Measurements from ENCODE around the gene PRPF31. TPM values are rescaled to one million over a fixed set of nuclear protein-coding genes. Genes with fewer than 3 reads are reported as not detected.
"Not testable (repeated sequence)": the region's sequence is repeated elsewhere in the genome, so short reads cannot be mapped to it uniquely, and the experiment has no call there.

The PRPF31 gene
- total and polyA plus RNA-seq, 2 donors = 22.5 to 67.7 TPM

DNA sequence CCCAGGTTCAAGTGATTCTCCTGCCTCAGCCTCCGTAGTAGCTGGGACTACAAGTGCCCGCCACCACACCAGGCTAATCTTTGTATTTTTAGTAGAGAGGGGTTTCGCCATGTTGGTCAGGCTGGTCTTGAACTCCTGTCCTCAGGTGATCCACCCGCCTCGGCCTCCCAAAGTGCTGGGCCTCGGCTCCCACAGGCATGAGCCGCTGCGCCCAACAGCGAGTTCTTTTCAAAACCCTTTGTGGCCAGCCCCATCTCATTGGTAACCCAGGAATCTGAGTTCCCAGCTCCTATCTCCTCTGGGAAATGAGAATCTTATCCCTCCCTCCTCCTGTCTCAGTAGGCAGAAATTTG is 15.7 kb upstream of the PRPF31 start:
- H3K36me3 ChIP-seq (ENCODE audit: insufficient read depth); DNase-seq (ENCODE audit: extremely low spot score); H3K27ac ChIP-seq (ENCODE audit: low read depth); H3K4me3 ChIP-seq (ENCODE audit: low read depth, low read length); H3K4me1 ChIP-seq (ENCODE audit: insufficient read depth): not testable (repeated sequence)
- WGBS = 73% methylated on average over 9 of the region's 9 CpGs

DNA sequence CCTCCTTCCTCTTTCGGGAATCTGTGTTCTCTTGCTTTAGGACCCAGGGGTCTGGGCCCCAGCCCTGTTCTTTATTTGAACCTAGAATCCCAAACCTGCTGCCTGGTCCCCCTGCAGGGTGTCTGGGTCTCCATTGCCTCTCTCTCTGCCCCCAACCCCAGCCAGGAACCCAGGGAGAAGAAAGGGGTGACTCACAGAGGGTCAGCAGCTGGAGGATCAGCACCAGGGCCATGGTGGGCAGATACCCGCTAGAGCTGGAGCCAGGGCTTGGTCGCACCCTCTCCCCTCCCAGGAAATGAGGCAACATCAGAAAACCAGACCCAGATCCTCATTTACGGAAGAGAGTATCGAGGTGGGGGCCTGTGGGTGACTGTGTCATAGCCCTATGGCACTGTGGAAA is 15.0 kb upstream of the PRPF31 start, which contains the start of gene OSCAR:
TSS of gene OSCAR (minus strand) at position 243 of the 400 bp plus-strand sequence. CDS start at position 232, 11 bp downstream.
- no peaks in the 10 kb centered on the region for H3K36me3 ChIP-seq (ENCODE audit: insufficient read depth)
- DNase-seq (ENCODE audit: extremely low spot score) = no peak
- no peak within 1 kb of the TSS for H3K4me3 ChIP-seq (ENCODE audit: low read depth, low read length)
- WGBS = 44% methylated on average over 5 of the region's 5 CpGs
- no peak within 1 kb of the TSS for H3K27ac ChIP-seq (ENCODE audit: low read depth)
- no peaks in the 10 kb centered on the region for H3K4me1 ChIP-seq (ENCODE audit: insufficient read depth)

DNA sequence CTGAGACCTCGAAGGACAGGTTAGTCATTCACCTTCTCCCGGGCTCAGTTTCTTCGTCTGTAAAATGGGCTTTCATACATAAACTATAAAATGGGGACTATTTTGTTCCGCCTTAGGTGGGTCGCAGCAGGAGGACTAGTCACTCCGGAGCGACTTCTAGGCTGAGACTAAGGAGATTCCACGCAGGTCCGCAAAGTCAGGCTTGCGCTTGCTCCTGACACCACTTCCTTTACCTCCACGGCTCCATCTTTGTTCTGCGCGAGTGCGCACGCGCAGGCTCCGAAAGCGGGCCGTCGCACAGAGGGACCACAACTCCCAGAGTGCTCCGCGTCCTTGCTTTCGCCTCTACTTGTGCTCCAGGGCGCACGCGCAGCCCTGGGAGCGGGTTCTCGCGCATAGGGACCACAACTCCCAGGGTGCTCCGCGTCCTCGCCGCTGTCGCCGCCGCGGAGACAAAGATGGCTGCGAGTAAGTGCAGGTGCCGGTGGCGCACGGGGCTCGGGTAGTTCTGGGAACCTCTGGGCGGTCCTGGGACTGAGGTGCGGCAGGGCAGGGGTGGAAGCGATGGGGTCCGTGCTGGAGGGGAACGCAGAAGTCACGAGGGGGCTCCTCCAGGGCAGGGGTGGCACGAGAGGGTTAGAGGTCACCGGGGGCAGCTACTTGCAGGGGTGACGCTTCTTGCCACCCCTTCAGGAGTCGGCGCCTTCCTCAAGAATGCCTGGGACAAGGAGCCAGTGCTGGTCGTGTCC is 13.0 kb upstream of the PRPF31 start, which contains the start of gene NDUFA3:
TSS of gene NDUFA3 (plus strand) at position 435 of the 749 bp plus-strand sequence. CDS start at position 459, 24 bp downstream.
- no peaks in the 10 kb centered on the region for H3K4me1 ChIP-seq (ENCODE audit: insufficient read depth)
- peak within 1 kb of the TSS; percentile 0 for H3K27ac ChIP-seq (ENCODE audit: low read depth)
- peak; percentile 92 for DNase-seq (ENCODE audit: extremely low spot score)
- 2% methylated on average over 54 of the region's 54 CpGs for WGBS
- H3K4me3 ChIP-seq (ENCODE audit: low read depth, low read length) = peak within 1 kb of the TSS; percentile 87
- H3K36me3 ChIP-seq (ENCODE audit: insufficient read depth) = no peaks in the 10 kb centered on the region

DNA sequence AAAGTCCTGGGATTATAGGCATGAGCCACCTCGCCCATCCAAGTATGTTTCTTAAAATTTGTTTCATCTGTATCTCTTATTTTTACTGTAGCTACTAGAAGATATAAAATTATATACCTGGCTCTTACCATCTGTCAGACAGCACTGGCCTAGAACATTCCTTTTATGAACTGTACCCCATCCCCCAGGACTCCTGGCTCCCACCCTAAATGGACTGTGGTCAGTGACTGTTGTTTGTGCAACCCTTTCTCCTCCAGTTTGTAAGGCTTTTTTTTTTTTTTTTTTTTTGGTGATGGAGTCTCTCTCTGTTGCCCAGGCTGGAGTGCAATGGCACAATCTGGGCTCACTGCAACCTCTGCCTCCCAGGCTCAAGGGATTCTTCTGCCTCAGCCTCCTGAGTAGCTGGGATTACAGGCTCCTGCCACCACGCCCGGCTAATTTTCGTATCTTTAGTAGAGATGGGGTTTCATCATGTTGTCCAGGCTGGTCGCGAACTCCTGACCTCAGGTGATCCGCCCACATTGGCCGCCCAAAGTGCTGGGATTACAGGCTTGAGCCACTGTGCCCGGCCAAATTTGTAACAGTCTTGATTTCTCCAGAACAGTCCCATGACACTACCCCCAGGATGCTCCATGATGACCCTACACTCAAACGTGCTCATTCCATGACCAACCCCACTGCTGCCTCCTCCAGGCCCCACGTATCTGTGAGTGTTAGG is 10.4 kb upstream of the PRPF31 start:
- Histone ChIP-seq H3K4me1 (ENCODE audit: insufficient read depth) (no peaks in the 10 kb centered on the region), H3K4me3 (ENCODE audit: low read depth, low read length) (no peak overlapping the region), H3K27ac (ENCODE audit: low read depth) (no peak overlapping the region), H3K36me3 (ENCODE audit: insufficient read depth) (no peaks in the 10 kb centered on the region)
- WGBS = 89% methylated on average over 11 of the region's 11 CpGs
- no peak for DNase-seq (ENCODE audit: extremely low spot score)

DNA sequence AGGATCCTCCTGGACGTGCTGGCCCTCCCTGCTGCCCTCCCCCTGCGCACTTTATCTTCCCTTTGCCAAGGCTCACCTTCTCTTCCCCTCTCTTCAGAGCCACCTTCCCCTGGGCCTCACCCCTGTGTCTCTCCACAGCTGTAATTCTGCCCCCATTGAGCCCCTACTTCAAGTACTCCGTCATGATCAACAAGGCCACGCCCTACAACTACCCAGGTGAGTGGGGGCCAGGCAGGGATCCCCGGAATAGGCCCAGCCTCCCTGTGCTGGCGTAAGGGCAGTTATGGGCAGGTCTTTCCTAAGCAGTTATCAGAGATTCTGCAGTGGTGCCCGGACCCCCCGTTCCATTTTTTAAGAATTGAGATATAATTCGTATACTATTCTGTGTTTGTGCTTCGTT is 9.8 kb upstream of the PRPF31 start:
- DNase-seq (ENCODE audit: extremely low spot score) = no peak
- no peak overlapping the region for H3K27ac ChIP-seq (ENCODE audit: low read depth)

DNA sequence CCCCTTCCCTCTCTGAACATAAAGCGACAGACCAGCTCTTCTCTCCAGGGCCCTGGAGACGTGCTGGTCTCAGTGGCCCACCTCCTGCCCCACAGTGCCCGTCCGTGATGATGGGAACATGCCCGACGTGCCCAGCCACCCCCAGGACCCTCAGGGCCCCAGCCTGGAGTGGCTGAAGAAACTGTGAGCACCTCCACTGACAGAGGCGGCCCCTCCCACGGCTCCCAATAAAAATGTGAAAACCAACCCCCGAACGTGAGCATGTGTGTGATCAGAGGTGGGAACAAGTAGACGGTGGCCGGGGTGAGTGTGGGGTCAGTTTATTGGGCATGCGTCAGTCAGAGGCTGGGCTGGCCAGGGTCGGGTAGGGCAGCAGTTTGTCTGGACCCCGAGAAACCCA is 8.8 kb upstream of the PRPF31 start:
- no peaks in the 10 kb centered on the region for H3K4me1 ChIP-seq (ENCODE audit: insufficient read depth)
- DNase-seq (ENCODE audit: extremely low spot score) = no peak
- WGBS = 72% methylated on average over 15 of the region's 15 CpGs
- H3K27ac ChIP-seq (ENCODE audit: low read depth) = no peak overlapping the region
- peaks cover 2% of the 10 kb centered on the region for H3K36me3 ChIP-seq (ENCODE audit: insufficient read depth)
- H3K4me3 ChIP-seq (ENCODE audit: low read depth, low read length) = no peak overlapping the region

More for the DNA sequence above, 9.8 kb upstream of the PRPF31 start:
- H3K36me3 ChIP-seq (ENCODE audit: insufficient read depth) = peaks cover 2% of the 10 kb centered on the region
- H3K4me1 ChIP-seq (ENCODE audit: insufficient read depth) = no peaks in the 10 kb centered on the region
- H3K4me3 ChIP-seq (ENCODE audit: low read depth, low read length) = no peak overlapping the region
- WGBS = 86% methylated on average over 10 of the region's 10 CpGs

DNA sequence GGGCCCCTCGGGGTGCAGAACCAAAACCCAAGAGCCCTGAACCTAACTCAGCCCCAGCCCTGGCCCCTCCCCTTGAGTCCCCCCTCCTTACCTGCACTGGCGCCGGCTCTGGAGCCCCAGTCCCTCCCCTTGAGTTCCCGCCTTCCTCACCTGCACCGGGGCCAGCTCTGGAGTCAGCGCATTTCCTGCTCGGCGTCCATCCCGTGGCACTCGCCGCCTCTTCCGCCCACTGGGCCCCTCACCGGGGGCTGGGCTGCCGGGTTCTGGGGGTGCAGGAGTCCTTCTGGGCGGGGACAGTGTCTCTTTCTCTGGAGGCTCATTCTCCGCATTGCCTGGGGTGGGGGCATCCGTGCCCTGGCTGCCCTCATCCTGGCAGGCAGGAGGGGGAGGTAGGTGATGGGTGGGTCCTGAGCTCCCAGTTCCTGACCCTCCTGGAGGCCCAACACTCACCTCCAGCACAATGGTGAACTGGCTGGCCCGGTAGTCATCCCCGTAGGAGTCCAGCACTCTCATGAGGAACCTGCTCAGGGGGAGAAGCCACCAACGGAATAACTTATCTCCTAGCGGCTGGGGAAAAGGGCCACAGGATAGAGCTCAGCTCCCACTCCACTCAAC is 7.6 kb upstream of the PRPF31 start:
- peaks cover 2% of the 10 kb centered on the region for H3K36me3 ChIP-seq (ENCODE audit: insufficient read depth)
- WGBS = 79% methylated on average over 21 of the region's 21 CpGs
- H3K4me3 ChIP-seq (ENCODE audit: low read depth, low read length) = no peak overlapping the region
- DNase-seq (ENCODE audit: extremely low spot score) = no peak
- H3K27ac ChIP-seq (ENCODE audit: low read depth) = no peak overlapping the region
- H3K4me1 ChIP-seq (ENCODE audit: insufficient read depth) = no peaks in the 10 kb centered on the region

DNA sequence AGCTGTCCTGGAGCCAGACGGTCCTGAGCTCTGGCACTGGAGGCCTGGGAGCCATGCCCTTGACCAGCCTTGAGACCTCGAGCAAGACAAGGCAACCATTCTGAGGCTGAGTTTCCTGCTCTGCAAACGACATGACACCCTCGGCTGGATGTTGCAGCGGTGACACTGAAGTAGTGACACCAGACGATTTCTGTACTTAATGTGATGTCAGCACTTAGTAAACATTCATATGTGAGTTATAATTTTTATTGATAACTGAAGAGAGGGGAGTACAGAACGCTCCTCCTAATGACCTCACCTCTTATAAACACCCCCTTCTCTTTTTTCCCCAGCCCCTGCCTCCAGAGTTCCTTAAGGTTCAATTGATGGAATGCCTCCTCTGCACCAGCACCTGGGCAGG is 7.1 kb upstream of the PRPF31 start:
- 75% methylated on average over 7 of the region's 7 CpGs for WGBS
- H3K4me1 ChIP-seq (ENCODE audit: insufficient read depth) = no peaks in the 10 kb centered on the region

DNA sequence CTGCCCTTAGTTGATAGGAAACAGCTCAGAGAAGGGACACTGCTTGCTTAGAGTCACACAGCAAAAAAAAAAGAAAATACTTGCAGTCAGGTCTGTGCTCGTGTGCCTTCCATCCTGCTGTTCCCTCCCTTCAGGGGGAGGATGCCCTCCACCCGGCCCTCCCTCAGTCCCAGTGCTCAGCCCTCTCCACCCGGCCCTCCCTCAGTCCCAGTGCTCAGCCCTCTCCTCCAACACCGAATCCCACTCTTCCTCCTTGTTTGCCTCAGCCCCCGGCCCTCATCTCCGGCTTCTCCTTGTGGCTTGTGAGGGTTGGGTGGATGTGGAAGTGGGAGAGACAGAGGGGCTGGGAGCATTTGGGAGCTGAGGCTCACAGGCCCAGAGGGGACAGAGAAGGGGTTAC is 5.9 kb upstream of the PRPF31 start:
- Histone ChIP-seq H3K36me3 (ENCODE audit: insufficient read depth) (peaks cover 2% of the 10 kb centered on the region), H3K4me3 (ENCODE audit: low read depth, low read length) (no peak overlapping the region), H3K27ac (ENCODE audit: low read depth) (no peak overlapping the region), H3K4me1 (ENCODE audit: insufficient read depth) (no peaks in the 10 kb centered on the region)
- no peak for DNase-seq (ENCODE audit: extremely low spot score)
- 74% methylated on average over 6 of the region's 6 CpGs for WGBS

More for the DNA sequence above, 7.1 kb upstream of the PRPF31 start:
- Histone ChIP-seq H3K4me3 (ENCODE audit: low read depth, low read length) (no peak overlapping the region), H3K27ac (ENCODE audit: low read depth) (no peak overlapping the region), H3K36me3 (ENCODE audit: insufficient read depth) (peaks cover 2% of the 10 kb centered on the region)
- no peak for DNase-seq (ENCODE audit: extremely low spot score)

DNA sequence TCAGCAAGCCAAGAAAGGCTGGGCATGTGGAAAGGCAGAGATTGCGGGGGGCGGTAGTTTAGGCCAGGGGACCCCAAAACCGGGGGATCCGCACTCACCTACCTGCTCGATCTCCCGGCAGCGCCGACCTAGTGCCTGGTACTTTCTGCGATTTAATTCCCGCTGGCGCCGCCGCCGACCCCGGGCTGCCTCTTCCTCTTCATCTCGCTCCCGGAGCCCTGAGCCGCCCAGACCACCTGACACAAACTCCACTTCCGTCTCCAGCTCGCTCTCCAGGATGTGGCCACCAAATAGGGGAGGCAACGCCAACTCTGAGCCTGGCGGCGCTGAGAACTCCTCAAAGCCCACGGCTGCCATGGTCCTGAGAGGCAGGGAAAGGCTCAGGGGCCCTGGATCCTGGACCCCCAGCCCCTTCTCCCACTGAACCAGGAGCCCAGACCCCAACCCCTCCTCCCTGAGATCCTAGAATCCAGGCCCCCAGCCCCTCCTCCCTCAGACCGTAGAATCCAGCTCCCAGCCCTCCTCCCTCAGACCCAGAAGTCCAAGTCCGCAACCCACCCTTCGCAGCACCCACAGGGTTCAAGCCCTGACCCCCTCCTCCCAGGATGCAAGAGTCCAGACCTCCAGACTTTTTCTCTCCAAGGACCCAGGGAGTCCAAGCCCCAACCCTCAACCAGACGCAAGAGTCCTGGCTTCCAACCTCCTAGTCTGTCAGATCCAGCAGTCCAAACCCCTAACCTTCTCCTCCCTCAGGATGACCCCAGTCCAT is 1.0 kb upstream of the PRPF31 start:
- Histone ChIP-seq H3K4me1 (ENCODE audit: insufficient read depth) (no peaks in the 10 kb centered on the region), H3K27ac (ENCODE audit: low read depth) (no peak overlapping the region), H3K4me3 (ENCODE audit: low read depth, low read length) (peak overlapping the region; percentile 39), H3K36me3 (ENCODE audit: insufficient read depth) (peaks cover 5% of the 10 kb centered on the region)
- 21% methylated on average over 28 of the region's 28 CpGs for WGBS
- no peak for DNase-seq (ENCODE audit: extremely low spot score)

DNA sequence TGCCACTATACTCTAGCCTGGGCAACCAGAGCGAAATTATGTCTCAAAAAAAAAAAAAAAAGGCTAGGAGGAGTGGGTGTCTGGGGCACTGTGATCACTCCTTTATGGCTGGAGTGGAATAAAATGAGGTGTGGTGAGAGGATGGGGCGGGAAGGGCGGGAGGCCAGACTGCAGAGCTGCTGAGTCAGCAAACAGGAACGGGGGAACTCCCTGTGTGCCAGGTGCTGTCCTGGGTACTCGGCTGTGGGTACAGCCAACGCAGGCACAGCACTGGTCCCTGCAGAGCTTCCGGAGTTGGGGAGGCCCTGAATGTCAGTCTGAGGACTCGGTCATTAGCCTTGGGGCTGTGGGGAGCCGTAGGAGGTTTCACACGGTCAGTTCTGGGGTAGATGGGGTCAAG is 5.7 kb downstream of the PRPF31 start:
- Histone ChIP-seq H3K36me3 (ENCODE audit: insufficient read depth) (peaks cover 7% of the 10 kb centered on the region), H3K27ac (ENCODE audit: low read depth) (no peak overlapping the region), H3K4me1 (ENCODE audit: insufficient read depth) (no peaks in the 10 kb centered on the region), H3K4me3 (ENCODE audit: low read depth, low read length) (no peak overlapping the region)
- no peak for DNase-seq (ENCODE audit: extremely low spot score)
- 94% methylated on average over 10 of the region's 10 CpGs for WGBS

DNA sequence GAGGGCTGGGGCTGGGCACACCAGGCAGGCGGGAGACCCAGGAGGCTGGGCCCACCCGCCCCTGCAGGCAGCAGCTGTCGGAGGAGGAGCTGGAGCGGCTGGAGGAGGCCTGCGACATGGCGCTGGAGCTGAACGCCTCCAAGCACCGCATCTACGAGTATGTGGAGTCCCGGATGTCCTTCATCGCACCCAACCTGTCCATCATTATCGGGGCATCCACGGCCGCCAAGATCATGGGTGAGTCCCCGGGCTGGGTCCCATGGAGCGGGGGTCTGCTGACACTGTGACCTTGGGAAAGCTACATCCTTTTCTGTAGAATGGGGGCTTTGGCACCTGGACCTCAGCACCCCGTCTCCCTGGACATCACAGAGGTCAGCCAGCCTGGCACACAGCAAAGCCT is 8.1 kb downstream of the PRPF31 start:
- H3K27ac ChIP-seq (ENCODE audit: low read depth) = no peak overlapping the region
- H3K4me3 ChIP-seq (ENCODE audit: low read depth, low read length) = no peak overlapping the region
- H3K4me1 ChIP-seq (ENCODE audit: insufficient read depth) = no peaks in the 10 kb centered on the region
- no peak for DNase-seq (ENCODE audit: extremely low spot score)
- 92% methylated on average over 17 of the region's 17 CpGs for WGBS
- H3K36me3 ChIP-seq (ENCODE audit: insufficient read depth) = peaks cover 4% of the 10 kb centered on the region

DNA sequence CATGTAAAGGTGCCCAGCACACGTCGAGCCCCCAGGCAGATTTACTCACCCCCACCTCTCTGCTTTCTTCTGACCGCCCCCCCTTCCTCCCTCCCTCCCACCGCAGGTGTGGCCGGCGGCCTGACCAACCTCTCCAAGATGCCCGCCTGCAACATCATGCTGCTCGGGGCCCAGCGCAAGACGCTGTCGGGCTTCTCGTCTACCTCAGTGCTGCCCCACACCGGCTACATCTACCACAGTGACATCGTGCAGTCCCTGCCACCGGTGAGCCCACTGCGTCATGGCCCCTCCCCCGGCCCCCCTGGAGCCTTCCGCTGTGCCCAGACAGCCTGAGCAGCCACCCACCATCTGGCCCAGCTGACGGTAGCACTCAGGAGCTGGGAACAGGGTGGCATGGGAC is 8.8 kb downstream of the PRPF31 start:
- H3K36me3 ChIP-seq (ENCODE audit: insufficient read depth) = peaks cover 6% of the 10 kb centered on the region
- no peaks in the 10 kb centered on the region for H3K4me1 ChIP-seq (ENCODE audit: insufficient read depth)
- no peak for DNase-seq (ENCODE audit: extremely low spot score)
- no peak overlapping the region for H3K4me3 ChIP-seq (ENCODE audit: low read depth, low read length)
- H3K27ac ChIP-seq (ENCODE audit: low read depth) = no peak overlapping the region
- WGBS = 93% methylated on average over 19 of the region's 19 CpGs

Data from urinary bladder (tissue), 4 donors.